GM23338 (cell line): ENCODE results near the gene WDR54. TPM values are rescaled to one million over a fixed set of nuclear protein-coding genes. Genes with fewer than 3 reads are reported as not detected.

Source experiments
- ATAC-seq: fragments of 200-7000 bp; cut with Tn5 transposase; 3 replicates; pipeline ENCODE4 v1.9.1; 2020
- DNase-seq: peaks from one replicate; pipeline ENCODE4 v3.0.0-alpha.2; 2015; ENCODE audit warnings: low spot score
- H2AFZ ChIP-seq: fragments of 200-600 bp; sonication (generic); 2 replicates; pipeline ENCODE4 v1.8.0; 2016; ENCODE audit warnings: antibody characterized with exemption, mild to moderate bottlenecking, moderate library complexity
- H3F3A ChIP-seq: fragments of 200-600 bp; sonication (generic); replicated peaks from 2 replicates; pipeline ENCODE4 v1.8.0; 2017; ENCODE audit warnings: antibody characterized with exemption, mixed run types, low read depth
- H3K27ac ChIP-seq: fragments of 200-600 bp; sonication (generic); 2 replicates; pipeline ENCODE4 v1.6.1; 2016; ENCODE audit warnings: low read depth
- H3K27me3 ChIP-seq: fragments of 200-600 bp; sonication (generic); 2 replicates; pipeline ENCODE4 v1.8.0; 2016; ENCODE audit warnings: mild to moderate bottlenecking, mixed run types, moderate library complexity; ENCODE audit not compliant: insufficient read depth
- H3K36me3 ChIP-seq: fragments of 200-600 bp; sonication (generic); 2 replicates; pipeline ENCODE4 v1.8.0; 2016; ENCODE audit warnings: mild to moderate bottlenecking; ENCODE audit not compliant: insufficient read depth
- H3K4me1 ChIP-seq: fragments of 200-600 bp; sonication (generic); 2 replicates; pipeline ENCODE4 v1.8.0; 2016; ENCODE audit warnings: mild to moderate bottlenecking, moderate library complexity; ENCODE audit not compliant: insufficient read depth
- H3K4me2 ChIP-seq: fragments of 200-600 bp; sonication (generic); 2 replicates; pipeline ENCODE4 v1.7.1; 2017; ENCODE audit warnings: mixed run types
- H3K4me3 ChIP-seq: fragments of 200-600 bp; sonication (generic); 2 replicates; pipeline ENCODE4 v1.6.1; 2016; ENCODE audit warnings: mixed run types
- H3K79me2 ChIP-seq: fragments of 200-600 bp; sonication (generic); replicated peaks from 2 replicates; pipeline ENCODE4 v1.8.0; 2017; ENCODE audit warnings: mild to moderate bottlenecking; ENCODE audit not compliant: insufficient read depth
- H3K9me2 ChIP-seq: fragments of 200-600 bp; sonication (generic); 2 replicates; pipeline ENCODE4 v1.8.0; 2017; ENCODE audit not compliant: insufficient read depth
- H4K20me1 ChIP-seq: fragments of 200-600 bp; sonication (generic); replicated peaks from 2 replicates; pipeline ENCODE4 v1.8.0; 2017; ENCODE audit warnings: mild to moderate bottlenecking; ENCODE audit not compliant: insufficient read depth
- H3K27ac Mint-ChIP-seq: 2 replicates; pipeline ENCODE4 v1.8.0; 2020; ENCODE audit warnings: inconsistent platforms, mild to moderate bottlenecking, moderate library complexity, mixed read lengths
- H3K27me3 Mint-ChIP-seq: 3 replicates; pipeline ENCODE4 v1.8.0; 2022; ENCODE audit warnings: low read depth, mild to moderate bottlenecking, moderate library complexity, mixed read lengths, inconsistent platforms; ENCODE audit not compliant: insufficient read depth, poor library complexity
- H3K36me3 Mint-ChIP-seq: 3 replicates; pipeline ENCODE4 v1.8.0; 2021; ENCODE audit warnings: low read depth, mild to moderate bottlenecking, inconsistent platforms, moderate library complexity, mixed read lengths
- H3K4me1 Mint-ChIP-seq: 3 replicates; pipeline ENCODE4 v1.8.0; 2020; ENCODE audit warnings: mild to moderate bottlenecking, inconsistent platforms, mixed read lengths
- H3K4me3 Mint-ChIP-seq: 3 replicates; pipeline ENCODE4 v1.8.0; 2021; ENCODE audit warnings: moderate library complexity, mild to moderate bottlenecking, inconsistent platforms, mixed read lengths
- H3K9me3 Mint-ChIP-seq: 3 replicates; pipeline ENCODE4 v1.8.0; 2020; ENCODE audit warnings: moderate library complexity, mild to moderate bottlenecking, inconsistent platforms, mixed read lengths
- CREB1 ChIP-seq: fragments of 250-450 bp; sonication (Bioruptor Pico); IDR thresholded peaks from 2 replicates; pipeline ENCODE4 v1.5.0; 2020; ENCODE audit warnings: low read depth, mild to moderate bottlenecking, moderate library complexity
- CTCF ChIP-seq, 2 experiments: fragments of 200-600 bp in 1 of 2; sonication (generic) in 1 of 2; conservative IDR thresholded peaks; 2 replicates each; pipeline versions ENCODE4 v1.5.1 to v1.6.1; 2016 to 2017; ENCODE audit warnings: antibody characterized with exemption in 2 of 2, low read depth in 2 of 2, mild to moderate bottlenecking in 2 of 2, moderate library complexity in 1 of 2
- ETS1 ChIP-seq: IDR thresholded peaks from 2 replicates; pipeline ENCODE4 v1.6.1; 2016; ENCODE audit warnings: antibody characterized with exemption
- EZH2 ChIP-seq: fragments of 200-600 bp; sonication (generic); IDR thresholded peaks from one replicate; pipeline ENCODE4 v1.8.0; 2017; ENCODE audit warnings: antibody characterized with exemption, mild to moderate bottlenecking, low read depth; ENCODE audit not compliant: unreplicated experiment
- EZH2phosphoT487 ChIP-seq: fragments of 200-600 bp; sonication (generic); IDR thresholded peaks from one replicate; pipeline ENCODE4 v1.8.1; 2018; ENCODE audit warnings: antibody characterized with exemption; ENCODE audit not compliant: unreplicated experiment
- JUNB ChIP-seq: IDR thresholded peaks from one replicate; pipeline ENCODE4 v1.6.1; 2016; ENCODE audit warnings: antibody characterized with exemption; ENCODE audit not compliant: unreplicated experiment
- NANOG ChIP-seq: IDR thresholded peaks from 2 replicates; pipeline ENCODE4 v1.6.1; 2016; ENCODE audit warnings: antibody characterized with exemption, borderline replicate concordance
- POLR2AphosphoS5 ChIP-seq: IDR thresholded peaks from 2 replicates; pipeline ENCODE4 v1.6.1; 2016; ENCODE audit warnings: antibody characterized with exemption, low read depth
- REST ChIP-seq: IDR thresholded peaks from one replicate; pipeline ENCODE4 v1.6.1; 2018; ENCODE audit warnings: antibody characterized with exemption; ENCODE audit not compliant: unreplicated experiment
- STAT1 ChIP-seq: IDR thresholded peaks from one replicate; pipeline ENCODE4 v1.6.1; 2016; ENCODE audit warnings: antibody characterized with exemption; ENCODE audit not compliant: unreplicated experiment
- ZNF114 ChIP-seq: fragments of 250-450 bp; sonication (Bioruptor Pico); IDR thresholded peaks from 2 replicates; pipeline ENCODE4 v1.5.0; 2020; ENCODE audit warnings: mild to moderate bottlenecking, moderate library complexity
- ZNF331 ChIP-seq: fragments of 250-450 bp; sonication (Bioruptor Pico); IDR thresholded peaks from 2 replicates; pipeline ENCODE4 v1.5.0; 2020; ENCODE audit warnings: low read depth, mild to moderate bottlenecking, moderate library complexity
- ZNF462 ChIP-seq: fragments of 250-450 bp; sonication (Bioruptor Pico); IDR thresholded peaks from 2 replicates; pipeline ENCODE4 v1.5.0; 2020; ENCODE audit warnings: mild to moderate bottlenecking, moderate library complexity
- polyA plus RNA-seq: library from polyadenylated mRNA; unstranded; fragments of >200 nt; fragmentation: Nextera tagmentation; extraction: Ambion mirVana; gene quantifications from 2 replicates; pipeline ENCODE4 v1.2.1, GENCODE V29; 2016
- total RNA-seq: library from RNA; depleted of rRNA; stranded (reverse); fragments of >200 nt; shearing (Covaris generic); gene quantifications from 2 replicates; pipeline ENCODE4 v1.2.3, GENCODE V29; 2014

WDR54 gene
- total and polyA plus RNA-seq, 2 experiments from 2014 or later, result 41.3 to 42.6 TPM

GRCh38 chr2:74406035-74406434 lies 15.5 kb upstream of the WDR54 start:
- no peaks in the 10 kb centered on the region for H3K27me3 ChIP-seq
- no peak for DNase-seq
- ATAC-seq, result no peak

More at GRCh38 chr2:74406035-74406434, 15.5 kb upstream of the WDR54 start:
- no peaks in the 10 kb centered on the region for H3K36me3 Mint-ChIP-seq
- peaks cover 1% of the 10 kb centered on the region for H3K27me3 Mint-ChIP-seq
- Histone ChIP-seq H3K79me2 (no peaks in the 10 kb centered on the region), H3K36me3 (no peaks in the 10 kb centered on the region), H3K4me1 (no peaks in the 10 kb centered on the region), H3K4me3 (no peak overlapping the region), H2AFZ (no peak overlapping the region), H3K9me2 (no peaks in the 10 kb centered on the region), H3F3A (no peaks in the 10 kb centered on the region), H3K27ac (no peak overlapping the region), H3K4me2 (no peak overlapping the region), H4K20me1 (no peaks in the 10 kb centered on the region)
- H3K4me3 Mint-ChIP-seq, result no peak overlapping the region
- no peaks in the 10 kb centered on the region for H3K4me1 Mint-ChIP-seq
- no peak overlapping the region for H3K27ac Mint-ChIP-seq
- TF ChIP-seq ETS1 (no peak), NANOG (no peak), ZNF331 (no peak), STAT1 (no peak), EZH2phosphoT487 (no peak), ZNF462 (no peak), CREB1 (CRISPR knock-in tag) (no peak), POLR2AphosphoS5 (no peak), EZH2 (no peak), REST (no peak), CTCF (conservative IDR thresholded peaks at IDR 0.05; ENCODE audit: low read depth in 2 of 2) (no peak), ZNF114 (CRISPR knock-in tag) (no peak), JUNB (no peak)
- no peaks in the 10 kb centered on the region for H3K9me3 Mint-ChIP-seq
